Measurements from ENCODE around the gene SEBOX. TPM values are rescaled to one million over a fixed set of nuclear protein-coding genes. Genes with fewer than 3 reads are reported as not detected.

SEBOX gene
- total and polyA plus RNA-seq, 3 donors from 2014 or later: not detected

- TF ChIP-seq CTCF (IDR thresholded peaks at IDR 0.05) (no peak), POLR2A (IDR thresholded peaks at IDR 0.05) (no peak)
- DNase-seq: no peak
- intact Hi-C loops (cut with DNase I; ENCODE audit: low total_unique reads): no loop called here
Measured at GRCh38 chr17:28398280-28398981, 33.4 kb upstream of the SEBOX start.

GRCh38 chr17:28397687-28398279, 32.8 kb upstream of the SEBOX start:
- Histone ChIP-seq H3K36me3 (ENCODE audit: low read depth, missing control alignments) (no peaks in the 10 kb centered on the region), H3K27me3 (no peaks in the 10 kb centered on the region), H3K4me1 (no peaks in the 10 kb centered on the region), H3K27ac (no peak overlapping the region), H3K9me3 (no peaks in the 10 kb centered on the region), H3K4me3 (no peak overlapping the region)
- DNase-seq: no peak
- 65 to 74% methylated on average over 4 to 7 of the region's 7 CpGs for WGBS, 2 donors
- TF ChIP-seq CTCF (IDR thresholded peaks at IDR 0.05) (no peak), POLR2A (IDR thresholded peaks at IDR 0.05) (no peak)
- intact Hi-C loops (cut with DNase I; ENCODE audit: low total_unique reads): no loop called here

More at GRCh38 chr17:28398280-28398981, 33.4 kb upstream of the SEBOX start:
- Histone ChIP-seq H3K4me1 (no peaks in the 10 kb centered on the region), H3K27me3 (no peaks in the 10 kb centered on the region), H3K27ac (no peak overlapping the region), H3K9me3 (no peaks in the 10 kb centered on the region), H3K36me3 (ENCODE audit: low read depth, missing control alignments) (no peaks in the 10 kb centered on the region), H3K4me3 (no peak overlapping the region)
- WGBS, 2 donors: 53 to 56% methylated on average over 5 to 6 of the region's 6 CpGs

GRCh38 chr17:28397275-28397674, 32.3 kb upstream of the SEBOX start:
- no peaks in the 10 kb centered on the region for H3K9me3 ChIP-seq
- TF ChIP-seq POLR2A (IDR thresholded peaks at IDR 0.05) (no peak), CTCF (IDR thresholded peaks at IDR 0.05) (no peak)
- no peaks in the 10 kb centered on the region for H3K36me3 ChIP-seq (ENCODE audit: low read depth, missing control alignments)
- H3K4me3 ChIP-seq: no peak overlapping the region
- intact Hi-C loops (cut with DNase I; ENCODE audit: low total_unique reads): no loop called here
- H3K4me1 ChIP-seq: no peaks in the 10 kb centered on the region
- WGBS, 2 donors: 96 to 97% methylated on average over 3 of the region's 3 CpGs
- H3K27me3 ChIP-seq: no peaks in the 10 kb centered on the region
- no peak overlapping the region for H3K27ac ChIP-seq
- DNase-seq: no peak

GRCh38 chr17:28396635-28397239, 31.7 kb upstream of the SEBOX start:
- no peaks in the 10 kb centered on the region for H3K27me3 ChIP-seq
- no peak overlapping the region for H3K4me3 ChIP-seq
- 75% methylated on average over 6 of the region's 6 CpGs; no CpG with 5 or more reads in 1 of the 2 donors for WGBS, 2 donors
- intact Hi-C loops (cut with DNase I; ENCODE audit: low total_unique reads): no loop called here
- DNase-seq: no peak
- H3K27ac ChIP-seq: no peak overlapping the region
- no peaks in the 10 kb centered on the region for H3K36me3 ChIP-seq (ENCODE audit: low read depth, missing control alignments)
- TF ChIP-seq POLR2A (IDR thresholded peaks at IDR 0.05) (no peak), CTCF (IDR thresholded peaks at IDR 0.05) (no peak)
- H3K4me1 ChIP-seq: no peaks in the 10 kb centered on the region
- H3K9me3 ChIP-seq: no peaks in the 10 kb centered on the region

Data from testis (tissue), 3 donors.